Stimulated activated CD4-positive, alpha-beta T cell treated with anti-CD3 and anti-CD28 coated beads, Interleukin-15, amount 100 ng/mL, for 48 hours (primary cell): ENCODE measurements around the gene PROM1.

Experiments used
- DNase-seq, 2 donors: peaks; one replicate each; pipeline ENCODE4 v3.0.0-alpha.2; 2020; ENCODE audit warnings: low read depth in 2 of 2

Gene PROM1

GRCh38 chr4:16066586-16067128 is 17.2 kb downstream of the PROM1 start:
- DNase-seq: no peak

GRCh38 chr4:16065066-16065465 is 18.8 kb downstream of the PROM1 start:
- DNase-seq: no peak

GRCh38 chr4:16062601-16063000 is 21.2 kb downstream of the PROM1 start:
- DNase-seq: no peak

GRCh38 chr4:16056681-16057385 is 27.0 kb downstream of the PROM1 start:
- no peak for DNase-seq

- no peak for DNase-seq
Observed at GRCh38 chr4:16055873-16056272, 27.9 kb downstream of the PROM1 start.

GRCh38 chr4:16055471-16055870 is 28.4 kb downstream of the PROM1 start:
- no peak for DNase-seq

GRCh38 chr4:16052939-16053338 is 30.9 kb downstream of the PROM1 start:
- DNase-seq: no peak

- DNase-seq: no peak
Observed at GRCh38 chr4:16051980-16052379, 31.8 kb downstream of the PROM1 start.

GRCh38 chr4:16051132-16051531 is 32.7 kb downstream of the PROM1 start:
- DNase-seq: no peak

- no peak for DNase-seq
Observed at GRCh38 chr4:16050669-16051068, 33.2 kb downstream of the PROM1 start.

GRCh38 chr4:16048619-16049419 is 35.0 kb downstream of the PROM1 start:
- no peak for DNase-seq

- no peak for DNase-seq
Observed at GRCh38 chr4:16045687-16046086, 38.1 kb downstream of the PROM1 start.

GRCh38 chr4:16043642-16044498 is 40.0 kb downstream of the PROM1 start:
- DNase-seq: no peak

GRCh38 chr4:16039139-16039538 is 44.7 kb downstream of the PROM1 start:
- DNase-seq: no peak

GRCh38 chr4:16037901-16038300 is 45.9 kb downstream of the PROM1 start:
- DNase-seq: no peak

GRCh38 chr4:16035843-16036242 is 48.0 kb downstream of the PROM1 start:
- no peak for DNase-seq

GRCh38 chr4:16034010-16034748 is 49.6 kb downstream of the PROM1 start:
- DNase-seq: no peak

- no peak for DNase-seq
Observed at GRCh38 chr4:16032396-16032770, 51.4 kb downstream of the PROM1 start.

GRCh38 chr4:16031546-16032395 is 52.1 kb downstream of the PROM1 start:
- no peak for DNase-seq

GRCh38 chr4:16029886-16030285 is 53.9 kb downstream of the PROM1 start:
- DNase-seq: no peak
